Activated T-cell treated with anti-CD3 and anti-CD28 coated beads, Interleukin-2, amount 50 U/mL, for 48 hours (primary cell): ENCODE data around the gene PRG3.
"Not testable (repeated sequence)": the region's sequence is repeated elsewhere in the genome, so short reads cannot be mapped to it uniquely, and the experiment has no call there.

Experiments used
- DNase-seq, 2 experiments: peaks; one replicate each; pipeline ENCODE4 v3.0.0-alpha.2; 2020

PRG3 gene

DNA sequence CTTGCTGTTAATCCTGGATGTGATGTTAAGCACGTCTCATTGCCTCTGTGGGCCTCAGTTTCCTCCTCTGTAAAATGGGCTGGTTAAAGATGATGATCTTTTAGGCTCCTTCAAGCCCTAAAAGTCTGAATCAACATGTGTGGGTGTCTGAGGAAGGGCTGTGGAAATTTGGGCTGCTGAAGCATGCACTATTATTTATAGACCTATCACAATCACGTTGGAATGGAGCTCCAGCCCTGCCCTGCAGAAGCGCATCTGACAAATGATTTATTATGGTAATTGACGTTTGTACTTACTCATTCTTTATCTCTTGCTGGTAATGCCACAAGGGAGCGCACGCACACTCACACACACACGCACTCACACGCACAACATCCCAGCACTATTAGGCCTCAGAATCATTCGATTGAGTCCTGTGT, 22.4 kb downstream of the PRG3 start:
- no peak for DNase-seq

DNA sequence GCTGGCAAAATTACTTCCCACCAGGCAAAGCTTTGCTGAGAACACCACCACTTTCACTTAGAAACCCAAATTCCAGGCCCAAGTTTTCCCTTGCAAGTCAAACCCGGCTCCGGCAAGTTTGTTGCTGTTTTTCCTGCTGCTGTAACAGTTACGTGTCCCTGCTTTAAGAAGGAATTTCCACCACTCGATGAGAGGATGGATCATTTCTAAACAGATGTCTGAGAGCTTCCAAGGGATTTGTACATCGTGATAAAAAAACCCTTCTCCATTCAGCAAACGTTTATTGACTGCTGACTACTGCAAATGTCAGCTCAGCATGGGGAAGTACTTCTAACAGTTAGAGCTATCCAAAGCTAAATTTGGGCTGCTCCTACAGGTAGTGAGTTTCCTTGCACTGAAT, 23.1 kb downstream of the PRG3 start:
- DNase-seq: no peak

DNA sequence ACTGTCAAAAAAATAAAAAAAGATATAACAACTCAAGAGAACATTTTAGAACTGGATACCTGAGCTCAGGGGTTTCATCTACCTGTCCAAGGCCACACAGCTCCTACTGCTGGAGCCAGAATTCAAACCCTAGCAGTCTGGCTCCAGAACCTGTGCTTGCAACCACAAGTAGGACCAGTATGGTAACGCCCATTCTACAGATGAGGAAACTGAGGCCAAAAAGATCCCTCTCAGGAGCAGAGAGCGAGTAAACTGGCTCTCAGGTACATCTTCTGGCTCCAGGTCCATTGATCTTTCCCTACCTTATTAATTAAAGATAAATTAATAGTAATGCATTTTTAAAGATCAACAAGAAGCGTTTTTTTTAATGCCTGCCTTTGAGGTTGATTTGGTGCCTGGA, 23.6 kb downstream of the PRG3 start:
- no peak for DNase-seq

DNA sequence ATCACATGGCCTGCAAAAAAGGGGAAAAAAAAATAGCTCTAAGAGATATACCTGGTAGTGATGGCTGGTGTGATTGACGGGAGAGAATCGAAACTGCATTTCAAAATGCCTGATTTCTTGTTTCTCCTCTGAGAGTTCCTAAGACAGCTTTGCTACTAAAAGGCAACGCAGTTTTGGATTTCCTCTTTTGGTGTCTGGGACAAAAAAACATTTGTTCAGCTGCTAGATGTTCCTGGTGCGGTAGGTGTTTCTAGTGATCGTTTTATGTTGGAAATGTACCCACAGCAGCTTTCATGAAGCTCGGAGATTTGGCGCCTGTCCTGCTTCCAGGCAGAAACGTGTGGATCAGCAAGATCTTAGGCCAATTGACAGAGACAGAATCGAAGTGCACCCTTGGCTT, 24.7 kb downstream of the PRG3 start:
- no peak for DNase-seq

DNA sequence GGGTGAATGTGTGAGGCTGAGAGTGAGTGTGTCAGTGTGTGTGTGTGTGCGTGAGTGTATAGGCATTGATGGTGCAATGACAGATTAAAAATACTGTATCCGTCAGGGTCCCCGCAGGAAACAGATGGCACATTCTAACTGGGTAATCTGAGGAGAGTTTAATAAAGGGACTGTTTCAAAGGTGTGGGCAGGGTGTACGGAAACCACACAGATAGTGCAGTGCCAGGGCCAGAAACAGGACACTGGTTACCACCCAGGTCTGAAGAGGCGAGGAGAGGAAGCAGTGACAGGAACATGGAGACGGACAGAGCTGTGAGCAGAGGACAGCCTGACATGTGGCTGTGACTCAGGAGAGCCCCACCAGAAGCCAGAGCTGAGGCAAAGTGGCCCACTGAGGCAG, 26.3 kb downstream of the PRG3 start:
- no peak for DNase-seq

DNA sequence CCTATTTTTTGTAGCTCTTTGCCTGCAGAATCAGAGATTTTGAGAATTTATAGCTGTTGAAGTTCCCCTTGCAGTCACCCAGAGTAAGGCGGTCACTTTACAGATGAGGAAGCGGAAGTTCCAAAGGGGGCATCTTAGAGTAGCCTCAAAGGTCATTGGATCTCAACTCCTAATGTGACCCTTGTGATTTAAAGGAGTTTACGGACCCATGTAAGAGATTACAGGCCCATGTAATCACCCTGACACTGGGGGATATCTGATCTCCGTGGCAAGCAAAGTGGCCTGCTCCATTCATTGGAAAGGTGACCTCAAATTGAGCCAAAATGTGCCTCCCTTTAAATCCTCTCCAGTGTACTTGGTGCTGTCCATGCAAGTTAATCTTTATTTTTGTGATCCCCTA, 27.1 kb downstream of the PRG3 start:
- no peak for DNase-seq

DNA sequence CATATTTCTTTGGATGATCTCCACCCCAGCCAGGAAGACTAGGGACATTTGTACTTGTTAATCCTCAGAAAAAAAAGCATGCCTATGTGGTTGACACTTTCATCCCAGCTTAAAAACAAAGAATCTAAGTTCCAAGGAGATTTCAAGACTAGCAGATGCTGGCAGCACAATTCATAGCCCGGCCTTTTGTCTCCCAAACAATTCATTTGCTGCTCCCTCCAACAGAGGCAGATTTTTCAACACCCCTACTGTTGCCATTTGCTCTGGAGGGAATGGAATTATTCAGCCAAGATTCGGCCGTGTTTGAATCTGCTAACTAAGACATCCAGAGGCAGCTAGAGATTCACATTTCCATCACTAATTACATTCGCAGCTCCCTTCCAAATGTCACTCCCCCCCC, 27.5 kb downstream of the PRG3 start:
- DNase-seq: no peak

DNA sequence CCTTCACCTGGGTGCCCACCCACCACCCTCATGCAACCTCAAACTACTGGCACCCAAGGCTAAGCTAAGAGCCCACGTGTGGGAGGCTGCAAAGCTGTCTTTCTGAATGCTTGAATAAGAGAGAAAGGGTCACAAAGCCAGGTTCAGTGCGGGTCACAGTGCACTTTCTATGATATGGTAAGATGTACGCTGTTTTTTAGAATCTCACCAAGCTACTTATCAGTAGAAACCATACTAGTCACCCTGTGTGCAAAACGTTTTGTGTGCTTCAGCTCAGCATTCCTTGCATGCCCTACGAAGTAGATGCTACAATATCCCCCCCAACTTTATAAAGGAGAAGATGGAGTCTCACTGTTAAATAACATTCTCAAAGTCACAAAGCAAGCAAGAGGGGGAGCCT, 27.9 kb downstream of the PRG3 start:
- DNase-seq: no peak

DNA sequence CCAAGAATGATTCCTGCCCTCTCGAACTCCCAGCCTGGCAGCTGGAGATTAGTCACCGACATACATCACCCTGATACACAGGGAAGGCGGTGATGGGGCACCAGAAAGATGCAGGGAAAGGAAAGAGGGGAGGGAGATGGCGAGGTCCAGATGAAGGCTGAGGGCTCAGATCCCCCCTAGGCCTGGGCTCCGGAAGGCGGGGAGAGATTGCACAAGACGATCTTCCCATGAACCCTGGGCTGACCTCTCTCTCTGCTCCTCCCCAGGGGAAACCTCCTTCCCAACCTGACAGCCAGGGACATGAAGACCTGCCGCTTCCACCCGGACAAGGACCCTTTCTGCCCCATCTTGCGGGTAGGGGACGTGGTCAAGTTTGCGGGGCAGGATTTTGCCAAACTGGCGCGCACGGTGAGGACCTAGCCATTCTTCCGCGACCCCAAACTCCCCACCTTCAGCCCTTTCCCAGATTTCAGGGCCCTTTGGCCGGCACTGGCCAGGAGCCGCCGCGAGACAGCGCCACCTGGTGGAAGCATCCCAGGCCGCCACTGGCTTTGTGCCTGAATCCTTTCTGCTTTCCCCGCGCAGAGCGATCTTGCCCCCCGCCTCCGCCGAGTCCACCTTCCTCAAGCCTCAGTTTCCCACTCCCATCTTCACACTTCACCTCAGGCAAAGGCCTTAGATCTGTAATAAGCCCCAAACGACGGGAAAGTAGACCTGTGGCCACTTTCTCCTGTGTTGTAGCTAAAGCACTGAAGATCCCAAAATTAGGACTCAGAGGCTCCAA, 31.3 kb downstream of the PRG3 start:
- peak; percentile 74 to 81 for DNase-seq

DNA sequence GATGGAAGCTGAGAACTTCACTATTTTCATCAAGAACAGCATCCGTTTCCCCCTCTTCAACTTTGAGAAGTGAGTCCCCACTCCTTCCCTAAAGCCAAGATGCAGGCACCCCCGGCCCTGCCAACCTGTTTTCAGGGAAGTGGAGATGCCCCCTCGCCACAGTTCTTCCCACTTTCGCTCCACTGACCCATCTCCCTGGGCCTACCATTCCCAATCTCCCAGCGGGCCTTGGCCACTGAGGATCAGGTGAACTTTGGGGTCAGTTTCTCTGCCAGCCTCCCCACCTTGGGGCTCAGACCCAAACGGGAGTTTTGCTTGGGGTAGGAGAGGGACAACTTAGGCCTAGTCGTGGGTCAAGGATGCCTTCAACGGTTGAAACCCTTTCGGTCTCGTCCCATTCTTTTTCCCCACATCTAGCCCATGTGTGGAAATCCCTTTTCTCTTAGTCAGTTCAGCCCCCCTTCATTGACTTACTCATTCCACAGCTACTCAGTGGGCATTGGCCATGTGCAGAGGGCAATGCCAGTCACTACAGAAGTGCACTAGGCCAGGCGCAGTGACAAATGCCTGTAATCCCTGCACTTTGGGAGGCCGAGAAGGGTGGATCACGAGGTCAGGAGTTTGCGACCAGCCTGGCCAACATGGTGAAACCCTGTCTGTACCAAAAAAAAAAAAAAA, 32.2 kb downstream of the PRG3 start:
- no peak for DNase-seq

DNA sequence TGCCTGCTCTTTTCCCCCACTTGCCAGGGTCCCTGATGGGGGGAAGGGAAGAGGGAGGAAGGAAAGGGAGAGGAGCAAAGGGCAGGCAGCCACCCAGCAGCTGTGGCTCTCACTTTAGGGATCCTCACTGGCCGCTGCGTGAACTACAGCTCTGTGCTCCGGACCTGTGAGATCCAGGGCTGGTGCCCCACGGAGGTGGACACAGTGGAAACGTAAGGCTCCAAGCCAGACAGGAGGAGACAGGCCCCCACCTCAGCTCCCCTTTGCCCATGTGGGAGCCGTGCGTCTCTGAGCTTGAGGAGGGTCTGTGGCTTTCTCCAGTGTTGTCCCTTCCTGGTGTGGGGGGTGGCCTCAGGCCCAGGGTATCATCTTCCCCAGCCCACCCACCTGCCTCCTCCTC, 32.9 kb downstream of the PRG3 start:
- DNase-seq: no peak

DNA sequence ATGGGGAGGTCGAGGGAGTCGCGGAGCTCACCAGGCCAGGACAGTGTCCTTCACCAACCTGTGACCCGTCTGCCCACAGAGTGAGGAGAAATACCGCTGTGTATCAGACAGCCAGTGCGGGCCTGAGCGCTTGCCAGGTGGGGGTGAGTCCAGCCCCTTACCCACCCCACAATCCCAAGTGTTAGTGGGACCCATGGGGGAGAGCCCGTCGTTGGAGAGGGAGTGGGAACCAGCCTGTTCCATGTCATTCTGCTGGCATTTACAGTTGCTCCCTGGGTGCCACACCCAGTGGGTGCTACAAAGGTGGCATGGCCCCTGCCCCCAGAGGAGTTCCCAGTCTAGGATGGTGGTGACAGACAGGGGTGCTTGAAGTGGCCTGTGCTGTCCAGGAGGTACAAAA, 33.6 kb downstream of the PRG3 start:
- no peak for DNase-seq

DNA sequence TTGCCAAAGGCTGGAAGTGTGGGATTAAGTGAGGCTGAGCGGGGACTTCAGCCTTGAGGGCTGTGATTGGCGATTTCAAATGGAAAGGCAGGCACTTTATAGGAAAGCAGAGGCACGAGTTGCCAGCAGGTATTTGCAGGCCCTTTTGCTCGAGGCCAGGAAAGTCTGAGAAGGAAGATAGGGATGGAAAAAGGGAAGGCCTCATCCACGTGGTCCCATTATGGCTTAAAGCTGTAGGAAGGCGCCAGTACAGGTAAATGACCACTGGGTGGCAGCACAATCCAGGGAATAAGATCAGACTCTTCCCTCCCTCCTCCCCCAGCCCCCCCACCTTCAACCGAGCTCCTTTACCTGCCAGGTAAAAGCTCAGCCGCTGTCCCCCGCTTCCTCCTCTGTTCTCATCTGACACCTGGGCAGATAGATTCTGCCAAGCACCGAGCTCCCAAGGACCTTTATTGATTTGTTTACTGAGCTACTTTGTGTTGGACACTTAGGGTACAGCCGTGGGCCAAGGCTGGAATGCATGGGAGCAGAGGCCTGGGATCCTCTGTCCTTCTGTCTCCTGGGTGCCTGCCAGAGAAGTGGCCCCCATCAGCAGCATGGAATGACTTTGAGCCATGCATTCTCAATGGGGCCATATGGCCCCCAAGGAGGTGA, 35.3 kb downstream of the PRG3 start:
- peak; percentile 76 to 78 for DNase-seq

DNA sequence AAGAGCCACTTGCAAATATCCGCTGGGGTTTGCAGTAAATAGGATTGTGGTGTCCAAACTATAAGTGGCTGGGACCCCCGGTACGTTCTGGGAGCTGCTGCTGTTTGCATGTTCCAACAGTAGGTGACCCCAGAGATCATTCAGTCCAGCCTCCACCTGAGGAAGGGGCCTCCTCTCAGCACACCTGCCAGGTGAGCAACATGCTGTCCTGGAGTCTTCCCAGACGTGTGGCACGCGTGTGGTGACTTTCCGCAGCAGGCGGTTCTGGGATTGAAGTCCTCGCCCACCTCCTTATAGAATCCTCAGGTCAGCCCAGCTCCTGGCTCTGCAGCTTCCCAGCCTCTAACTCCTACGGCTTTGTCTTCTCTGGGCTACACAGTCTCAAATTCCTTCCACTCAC, 36.1 kb downstream of the PRG3 start:
- no peak for DNase-seq

DNA sequence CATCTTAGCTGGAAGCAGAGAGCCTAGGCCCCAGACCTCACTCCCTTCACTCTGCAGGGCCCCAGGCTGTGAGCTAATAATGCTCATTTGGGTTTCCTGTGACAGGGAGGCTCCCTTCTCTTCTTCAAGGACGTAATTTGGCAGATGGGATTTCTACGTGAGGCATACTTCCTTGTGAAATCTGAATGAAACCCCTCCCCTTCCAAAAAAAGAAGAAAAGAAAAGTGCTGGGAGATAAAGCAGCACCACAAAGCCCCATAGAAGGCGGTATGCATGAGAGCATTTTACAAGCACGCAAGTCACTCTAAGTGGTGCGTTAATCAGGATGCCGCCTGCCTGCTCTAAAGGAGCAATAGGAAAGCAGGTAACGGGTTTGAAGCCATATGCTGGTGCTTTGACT, 37.1 kb downstream of the PRG3 start:
- DNase-seq: no peak

DNA sequence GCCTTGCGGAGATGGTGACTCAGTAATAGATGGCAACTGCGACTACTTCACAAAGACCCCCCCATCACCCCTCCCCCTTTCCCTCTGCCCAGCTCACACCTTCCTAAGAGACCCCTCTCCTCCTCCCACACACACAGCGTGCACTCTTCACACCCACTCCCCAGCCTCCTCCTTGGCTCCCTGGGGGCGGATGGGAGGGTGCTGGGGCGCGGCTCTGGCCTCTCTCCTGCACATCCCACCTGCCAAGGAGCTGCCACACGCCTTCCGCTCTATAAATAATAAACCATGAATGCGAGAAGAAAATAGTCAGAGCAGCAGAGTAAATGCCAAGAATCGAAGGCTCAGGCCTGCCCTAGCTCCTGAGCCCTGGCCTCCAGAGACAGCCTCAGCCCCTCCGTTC, 38.2 kb downstream of the PRG3 start:
- no peak for DNase-seq

DNA sequence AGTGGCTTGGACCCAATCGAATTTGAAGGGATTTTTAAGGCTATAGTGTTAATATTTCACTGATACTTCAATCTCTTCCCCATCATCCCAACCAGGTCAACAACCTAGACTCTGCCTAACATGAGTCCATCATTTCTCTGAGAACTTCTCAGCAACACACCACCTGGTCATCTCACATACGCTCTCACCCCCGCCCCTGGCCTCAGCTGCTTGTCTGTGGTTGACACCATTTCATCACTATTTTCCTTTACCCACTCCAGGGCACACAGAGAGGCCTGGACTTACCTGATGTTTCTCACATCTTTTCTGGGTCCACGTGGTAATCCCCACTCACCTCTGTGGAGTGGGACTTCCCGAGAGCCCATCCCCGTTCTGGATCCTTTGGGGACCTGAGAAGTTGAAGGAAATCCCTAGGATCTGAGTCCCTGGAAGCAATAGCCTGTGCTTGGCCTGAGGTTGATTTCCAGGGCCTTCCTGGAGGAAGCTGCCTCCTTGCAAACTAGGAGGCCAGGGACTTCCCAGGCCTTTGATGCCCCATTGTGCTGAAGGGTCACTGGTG, 39.6 kb downstream of the PRG3 start:
- DNase-seq: no peak

DNA sequence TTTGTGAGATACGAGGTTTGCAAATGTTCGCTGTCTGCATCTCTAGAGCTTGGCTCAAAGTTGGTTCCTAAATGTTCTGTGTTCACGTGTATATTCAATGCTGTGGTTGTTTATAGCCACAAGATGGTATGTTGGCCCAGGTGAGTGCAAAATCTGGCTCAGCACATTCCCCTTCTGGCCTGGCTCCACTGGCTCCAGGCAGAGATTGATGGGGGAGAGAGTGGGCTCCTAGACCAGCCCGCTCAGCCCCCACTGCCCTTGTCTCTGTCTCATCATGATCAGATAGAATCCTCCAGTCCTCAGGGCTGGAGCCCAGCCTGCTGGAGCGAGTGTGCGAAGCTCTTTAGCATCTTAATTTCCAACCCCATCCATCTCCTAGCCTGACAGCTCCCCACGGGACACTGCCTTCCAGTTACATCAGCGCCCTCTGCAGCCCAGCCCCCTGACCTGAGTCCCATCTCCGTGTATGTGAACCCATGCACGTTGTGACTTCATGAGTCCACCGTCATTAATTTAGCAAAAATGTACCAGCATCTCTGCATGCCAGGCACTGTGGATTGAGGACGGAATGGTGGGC, 40.8 kb downstream of the PRG3 start:
- no peak for DNase-seq

DNA sequence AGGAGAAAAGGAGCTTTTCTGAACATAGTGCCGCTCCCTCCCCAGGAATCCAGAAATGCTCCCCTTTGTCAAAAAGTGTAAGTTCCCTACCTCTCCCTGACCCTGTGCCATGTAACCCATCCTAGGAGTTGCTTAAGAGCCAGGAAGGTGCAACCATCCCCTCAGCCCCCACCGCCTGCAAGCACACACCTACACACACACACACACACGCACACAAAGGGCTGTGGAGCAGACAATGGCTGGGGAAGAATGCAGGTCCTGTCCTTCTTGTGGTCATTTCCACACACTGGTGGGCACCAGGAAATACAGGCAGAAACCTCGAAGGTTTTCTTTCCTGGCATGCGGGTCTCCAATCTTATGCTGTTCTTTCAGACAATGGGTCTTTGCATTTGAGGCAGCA, 41.6 kb downstream of the PRG3 start:
- DNase-seq: no peak

DNA sequence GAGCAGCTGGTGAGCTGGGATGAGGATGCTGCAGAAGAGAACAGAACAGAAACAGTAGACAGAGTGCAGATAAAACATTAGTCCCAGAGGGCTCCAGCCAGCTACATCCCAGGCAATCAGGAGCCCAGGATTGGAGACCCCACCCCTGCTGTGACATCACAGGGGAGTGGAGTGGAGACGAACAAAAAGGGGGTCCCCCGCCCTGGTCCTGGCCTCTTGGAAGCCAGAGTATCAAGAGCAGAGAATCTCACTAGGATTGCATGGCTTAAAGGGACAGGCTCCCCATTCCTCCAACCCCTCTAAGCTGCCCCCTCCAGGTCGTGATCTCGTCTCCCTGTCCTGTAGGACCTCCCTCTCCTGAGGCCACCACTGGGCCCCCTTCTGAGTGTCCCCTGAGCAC, 42.8 kb downstream of the PRG3 start, which contains the start of gene P2RX3:
Gene P2RX3 (plus strand): TSS at position 211 of the 400 bp plus-strand sequence. CDS start 199 bp downstream, outside the sequence.
- DNase-seq: no peak

DNA sequence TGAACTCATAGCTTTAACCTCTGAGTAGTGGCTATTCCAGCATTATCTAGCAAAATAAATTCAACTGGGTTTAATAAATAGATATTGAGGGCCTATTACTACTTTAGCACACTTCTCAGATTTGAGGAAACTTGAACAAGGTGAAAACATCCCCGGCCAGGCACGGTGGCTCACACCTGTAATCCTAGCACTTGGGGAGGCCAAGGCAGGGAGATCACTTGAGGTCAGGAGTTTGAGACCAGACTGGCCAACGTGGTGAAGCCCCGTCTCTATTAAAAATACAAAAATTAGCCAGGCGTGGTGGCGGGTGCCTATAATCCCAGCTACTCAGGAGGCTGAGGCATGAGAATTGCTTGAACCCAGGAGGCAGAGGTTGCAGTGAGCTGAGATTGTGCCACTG, 44.1 kb downstream of the PRG3 start:
- not testable (repeated sequence) for DNase-seq

DNA sequence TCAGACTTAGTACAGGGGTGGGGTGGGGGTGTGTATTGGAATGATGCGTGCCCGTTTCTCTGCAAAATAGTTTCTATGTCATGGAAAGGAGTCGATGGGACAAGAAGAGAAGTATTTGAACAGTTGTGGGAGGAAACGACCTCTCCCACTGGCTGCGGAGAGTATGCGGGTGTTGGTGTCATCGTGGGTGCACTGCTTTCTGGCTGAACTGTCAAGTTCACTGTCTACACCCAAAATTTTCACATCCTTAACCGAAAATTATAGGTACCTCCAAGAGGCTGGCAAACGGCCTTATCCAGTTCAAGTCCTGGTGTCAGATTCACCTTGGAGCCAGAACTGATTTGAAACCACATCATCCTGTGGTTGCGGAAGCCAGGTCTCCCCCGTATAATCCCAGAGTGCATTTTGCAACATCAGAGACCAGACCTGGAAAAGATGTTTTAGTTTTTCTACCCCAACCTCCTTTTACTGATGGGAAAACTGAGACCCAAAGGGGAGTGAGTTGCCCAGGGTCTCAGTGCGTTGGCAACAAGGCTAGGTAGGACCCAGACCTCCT, 44.8 kb downstream of the PRG3 start:
- peak in 1 of 2 experiments; percentile 49 for DNase-seq
